ENCODE measurements around the gene SORBS2.

Gene SORBS2

DNA sequence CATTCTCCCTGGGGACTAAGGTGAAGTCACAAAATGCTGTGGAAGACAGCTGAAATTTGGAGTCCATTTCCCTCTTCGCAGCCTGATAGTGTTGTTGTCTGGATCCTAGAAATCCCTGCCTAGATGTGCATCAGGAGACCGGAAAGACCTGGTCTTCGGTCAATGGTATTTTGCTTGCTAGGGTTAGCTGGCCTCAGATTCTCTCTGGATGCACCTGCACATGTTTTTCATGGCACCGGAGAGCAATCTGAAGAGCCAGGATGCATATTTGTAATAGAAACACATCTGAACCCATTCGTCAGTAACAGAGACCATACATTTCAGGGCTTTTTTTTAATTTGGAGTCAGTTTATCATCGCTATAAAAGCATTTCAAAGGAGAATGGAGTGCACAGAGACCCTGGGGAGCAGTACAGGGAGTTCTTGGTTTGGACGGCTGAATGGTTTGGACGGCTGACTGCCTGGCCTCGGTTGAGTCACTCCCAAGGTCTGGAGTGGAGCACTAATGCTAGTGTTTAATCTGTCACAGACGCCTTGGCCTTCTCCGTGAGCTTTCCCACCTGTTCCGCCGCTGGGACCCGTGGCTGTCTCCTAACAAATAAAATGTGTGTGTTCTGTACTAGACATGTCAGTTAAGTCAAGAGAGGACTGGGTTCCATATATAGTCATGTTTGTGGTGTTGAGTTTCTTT lies 269.2 kb downstream of the SORBS2 start:
- no peak for DNase-seq

DNA sequence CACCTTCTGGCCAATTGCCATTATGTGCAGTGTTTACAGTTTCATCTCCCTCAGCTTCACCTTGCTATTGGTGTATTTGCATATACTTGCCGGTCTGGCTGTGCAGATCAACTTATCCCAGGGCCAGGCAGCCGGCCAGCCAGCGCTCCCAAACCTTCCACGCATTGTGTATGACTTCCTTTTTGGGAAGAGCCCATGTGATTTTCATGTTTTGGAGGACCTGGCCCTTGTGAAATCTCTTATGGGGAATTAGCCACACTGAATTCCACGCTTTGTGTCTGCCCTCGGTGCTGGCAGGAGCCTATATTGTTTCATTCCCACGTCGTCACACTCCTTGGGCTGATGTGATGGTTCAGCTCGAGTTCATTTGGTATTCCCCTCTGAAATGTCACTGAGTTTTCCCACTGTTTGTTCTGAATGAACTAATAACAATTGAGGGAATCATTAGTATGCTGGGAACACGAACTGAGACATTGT lies 270.7 kb downstream of the SORBS2 start:
- DNase-seq = no peak

DNA sequence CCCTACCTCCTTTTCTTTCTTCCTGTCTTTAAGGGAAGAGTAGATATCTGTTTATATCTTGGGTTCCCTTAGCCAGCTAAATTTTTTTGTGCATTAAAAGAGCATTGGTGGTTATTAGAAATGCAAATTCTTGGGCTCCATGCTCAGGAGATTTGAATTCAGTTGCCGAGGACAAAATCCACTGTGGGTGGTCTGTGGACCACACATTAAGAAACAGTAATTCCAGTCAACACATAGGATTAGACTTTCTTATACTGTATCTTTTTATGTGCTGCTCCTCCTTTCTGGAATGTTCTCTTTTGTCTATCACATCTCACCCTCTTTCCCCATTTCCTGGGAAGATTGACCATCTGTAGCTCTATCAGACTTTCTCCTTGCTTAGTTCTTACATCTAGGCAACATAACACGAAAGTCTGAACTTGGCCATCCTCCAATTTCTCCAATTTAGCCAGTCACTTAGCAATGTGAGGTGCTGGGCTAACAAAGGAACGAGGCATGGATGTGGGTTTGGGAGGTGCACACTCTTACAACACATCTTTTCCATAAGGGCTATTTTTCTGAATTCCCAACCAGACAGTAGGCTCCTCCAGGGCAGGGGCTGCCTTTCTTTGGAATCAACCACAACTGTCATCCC lies 271.4 kb downstream of the SORBS2 start:
- DNase-seq = no peak

DNA sequence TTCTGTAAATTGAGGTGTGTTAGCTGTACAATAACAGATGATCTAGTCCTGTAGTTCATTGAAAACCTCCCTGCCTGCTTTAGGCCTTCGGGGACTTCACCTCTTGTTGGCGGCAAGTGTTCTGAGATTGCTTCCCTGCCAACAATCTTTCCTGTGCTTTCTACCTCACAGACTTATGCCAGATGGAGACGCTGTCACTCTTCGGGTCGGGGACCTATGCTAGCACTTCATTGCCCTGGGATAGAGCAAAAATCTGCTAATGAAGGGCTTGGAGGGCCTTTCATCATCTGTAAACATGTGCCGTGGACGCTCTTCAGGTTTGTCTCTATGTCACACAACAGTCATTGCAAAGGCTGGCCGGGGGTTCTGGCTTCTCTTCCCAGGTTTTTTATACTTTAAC lies 272.0 kb downstream of the SORBS2 start:
- no peak for DNase-seq

DNA sequence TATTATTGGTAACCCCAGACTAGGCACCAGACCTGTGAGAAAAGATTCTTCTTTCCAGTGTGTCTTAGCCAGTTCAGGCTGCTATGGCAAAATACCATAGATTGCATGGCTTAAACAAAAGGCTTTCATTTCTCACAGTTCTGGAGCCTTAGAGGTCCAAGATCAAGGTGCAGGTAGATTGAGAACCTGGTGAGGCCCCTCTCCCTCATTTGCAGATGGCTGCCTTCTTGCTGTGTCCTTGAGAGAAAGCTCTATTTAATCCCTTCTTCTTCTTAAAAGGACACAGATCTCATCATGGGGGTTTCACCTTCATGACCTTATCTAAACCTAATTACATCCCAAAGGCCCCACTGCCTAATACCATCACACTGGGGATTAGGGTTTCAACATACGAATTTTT lies 273.2 kb downstream of the SORBS2 start:
- DNase-seq = no peak

DNA sequence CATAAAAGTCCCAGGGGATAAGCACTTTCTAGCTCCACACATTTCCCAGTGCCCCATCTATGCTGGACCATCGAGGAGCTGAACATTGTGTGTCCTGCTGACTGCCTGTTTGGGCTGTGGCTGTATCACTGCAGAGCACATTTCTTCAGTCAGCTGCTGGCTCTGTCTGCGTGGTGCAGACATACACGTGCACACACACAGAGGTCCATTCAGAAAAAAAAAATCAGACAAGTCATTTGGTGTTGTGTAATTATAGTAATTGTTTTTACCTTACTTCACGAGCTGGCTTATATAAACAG lies 275.6 kb downstream of the SORBS2 start:
- no peak for DNase-seq

DNA sequence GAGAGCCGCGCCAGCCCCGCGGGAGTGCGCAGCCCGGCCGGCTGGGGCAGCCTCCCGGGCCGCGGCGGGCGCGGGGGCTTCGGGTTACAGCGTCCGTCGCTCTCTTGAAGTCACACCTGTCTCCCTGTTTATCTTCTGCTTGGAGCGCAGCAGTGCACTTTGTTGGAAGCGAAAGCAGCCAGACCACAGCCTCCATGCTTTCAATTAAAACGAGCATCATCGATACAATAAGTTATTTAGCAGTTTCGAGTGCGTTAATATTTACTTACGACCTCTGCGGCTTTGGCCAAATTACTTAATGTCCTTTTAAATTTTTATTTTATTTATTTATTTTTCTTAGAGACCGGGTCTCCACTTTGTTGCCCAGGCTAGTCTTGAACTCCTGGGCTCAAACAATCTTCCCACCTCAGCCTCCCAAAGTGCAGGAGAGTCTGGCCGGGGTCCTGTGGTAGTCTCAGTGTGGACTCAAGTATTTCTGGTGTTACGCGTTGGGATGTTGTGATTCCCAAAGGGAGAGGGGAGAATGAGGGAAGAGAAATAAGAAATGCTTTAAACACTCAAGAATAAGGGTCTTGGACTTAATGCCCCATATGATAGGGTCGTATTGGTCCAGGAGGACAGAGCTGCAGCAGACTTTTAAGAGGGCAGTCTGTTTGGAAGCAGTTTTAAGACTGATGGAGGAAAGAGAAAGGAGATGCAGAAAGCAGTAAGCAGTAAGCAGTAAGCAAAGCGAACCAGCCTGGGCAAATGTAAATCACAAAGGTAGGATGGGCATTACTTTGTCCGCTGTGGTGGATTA lies 276.2 kb downstream of the SORBS2 start:
- no peak for DNase-seq
